ENCODE results near the gene ANAPC10.
"Not testable (repeated sequence)": the region's sequence is repeated elsewhere in the genome, so short reads cannot be mapped to it uniquely, and the experiment has no call there.

ANAPC10 gene, protein sequence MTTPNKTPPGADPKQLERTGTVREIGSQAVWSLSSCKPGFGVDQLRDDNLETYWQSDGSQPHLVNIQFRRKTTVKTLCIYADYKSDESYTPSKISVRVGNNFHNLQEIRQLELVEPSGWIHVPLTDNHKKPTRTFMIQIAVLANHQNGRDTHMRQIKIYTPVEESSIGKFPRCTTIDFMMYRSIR

GRCh38 chr4:145097821-145098674 lies at the start of gene ANAPC10, which contains the start of gene ABCE1:
ANAPC10 (minus strand) TSS chr4:145098196; CDS start chr4:145096099, 2,097 bp downstream.
ABCE1 (plus strand) TSS chr4:145098311; CDS start chr4:145104413, 6,102 bp downstream.
- H3K4me1 Mint-ChIP-seq = peaks cover 19% of the 10 kb centered on the region
- H3K9me3 Mint-ChIP-seq = peaks cover 22% of the 10 kb centered on the region
- H3K27me3 Mint-ChIP-seq (ENCODE audit: low read depth) = no peaks in the 10 kb centered on the region
- peaks cover 29% of the 10 kb centered on the region for H3K36me3 Mint-ChIP-seq (ENCODE audit: low read depth)
- H3K4me3 Mint-ChIP-seq = peak within 1 kb of the TSS; percentile 94 to 96 (median 96)
- TF ChIP-seq, protein P1, sequence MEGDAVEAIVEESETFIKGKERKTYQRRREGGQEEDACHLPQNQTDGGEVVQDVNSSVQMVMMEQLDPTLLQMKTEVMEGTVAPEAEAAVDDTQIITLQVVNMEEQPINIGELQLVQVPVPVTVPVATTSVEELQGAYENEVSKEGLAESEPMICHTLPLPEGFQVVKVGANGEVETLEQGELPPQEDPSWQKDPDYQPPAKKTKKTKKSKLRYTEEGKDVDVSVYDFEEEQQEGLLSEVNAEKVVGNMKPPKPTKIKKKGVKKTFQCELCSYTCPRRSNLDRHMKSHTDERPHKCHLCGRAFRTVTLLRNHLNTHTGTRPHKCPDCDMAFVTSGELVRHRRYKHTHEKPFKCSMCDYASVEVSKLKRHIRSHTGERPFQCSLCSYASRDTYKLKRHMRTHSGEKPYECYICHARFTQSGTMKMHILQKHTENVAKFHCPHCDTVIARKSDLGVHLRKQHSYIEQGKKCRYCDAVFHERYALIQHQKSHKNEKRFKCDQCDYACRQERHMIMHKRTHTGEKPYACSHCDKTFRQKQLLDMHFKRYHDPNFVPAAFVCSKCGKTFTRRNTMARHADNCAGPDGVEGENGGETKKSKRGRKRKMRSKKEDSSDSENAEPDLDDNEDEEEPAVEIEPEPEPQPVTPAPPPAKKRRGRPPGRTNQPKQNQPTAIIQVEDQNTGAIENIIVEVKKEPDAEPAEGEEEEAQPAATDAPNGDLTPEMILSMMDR (IDR thresholded peaks at IDR 0.05; ENCODE audit: unreplicated experiment in 3 of 3) = peak in 2 of 3 experiments; percentile 1 to 34
- H3K27ac Mint-ChIP-seq = peak within 1 kb of the TSS; percentile 99

- H3K4me1 Mint-ChIP-seq = not testable (repeated sequence)
- H3K36me3 Mint-ChIP-seq (ENCODE audit: low read depth) = peaks cover 51% of the 10 kb centered on the region
Observed at GRCh38 chr4:145136219-145136618, 38.2 kb upstream of the ANAPC10 start.

DNA sequence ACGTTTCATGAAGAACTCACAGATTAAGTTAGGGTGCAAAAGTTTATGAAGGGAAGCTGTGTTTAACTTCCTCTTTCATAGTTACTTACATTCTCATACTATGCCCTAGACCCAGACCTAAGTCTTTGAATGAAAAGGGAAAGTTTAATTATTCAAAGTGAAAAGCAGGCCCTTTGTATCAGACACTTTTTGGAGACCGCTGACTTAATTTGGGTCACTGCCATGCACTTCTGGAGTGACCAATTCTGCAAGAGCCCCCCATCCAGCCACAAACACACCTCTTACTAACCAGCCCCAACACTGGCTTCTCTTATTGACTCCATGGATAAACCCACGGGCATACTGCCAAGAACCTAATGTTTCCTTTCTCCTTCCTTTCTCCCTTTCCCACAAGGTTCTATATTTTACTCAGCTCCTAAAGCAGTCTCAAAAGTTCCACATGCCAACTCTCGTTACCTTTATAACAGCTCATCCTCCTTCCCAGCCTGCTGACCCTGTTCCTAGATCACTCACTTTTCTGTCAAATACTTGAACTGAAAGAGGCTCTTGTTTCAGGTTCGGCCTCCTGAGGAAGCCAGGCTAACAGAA lies 34.6 kb upstream of the ANAPC10 start:
- TF ChIP-seq, protein P1 (IDR thresholded peaks at IDR 0.05; ENCODE audit: unreplicated experiment in 3 of 3) = no peak
- Mint-ChIP-seq H3K27ac (peak overlapping the region in 2 of 3 experiments; percentile 16 to 19), H3K4me1 (no peaks in the 10 kb centered on the region), H3K4me3 (no peak overlapping the region), H3K27me3 (ENCODE audit: low read depth) (no peaks in the 10 kb centered on the region), H3K9me3 (no peaks in the 10 kb centered on the region), H3K36me3 (ENCODE audit: low read depth) (peaks cover 37% of the 10 kb centered on the region)

More at GRCh38 chr4:145136219-145136618, 38.2 kb upstream of the ANAPC10 start:
- H3K27me3 Mint-ChIP-seq (ENCODE audit: low read depth); H3K4me3 Mint-ChIP-seq; H3K27ac Mint-ChIP-seq; H3K9me3 Mint-ChIP-seq: not testable (repeated sequence)

GRCh38 chr4:145131848-145132247 lies 33.9 kb upstream of the ANAPC10 start:
- Mint-ChIP-seq H3K27me3 (ENCODE audit: low read depth) (no peaks in the 10 kb centered on the region), H3K9me3 (no peaks in the 10 kb centered on the region), H3K27ac (no peak overlapping the region), H3K4me3 (no peak overlapping the region), H3K36me3 (ENCODE audit: low read depth) (peaks cover 33% of the 10 kb centered on the region), H3K4me1 (no peaks in the 10 kb centered on the region)
- TF ChIP-seq, protein P1 (IDR thresholded peaks at IDR 0.05; ENCODE audit: unreplicated experiment in 3 of 3) = no peak

DNA sequence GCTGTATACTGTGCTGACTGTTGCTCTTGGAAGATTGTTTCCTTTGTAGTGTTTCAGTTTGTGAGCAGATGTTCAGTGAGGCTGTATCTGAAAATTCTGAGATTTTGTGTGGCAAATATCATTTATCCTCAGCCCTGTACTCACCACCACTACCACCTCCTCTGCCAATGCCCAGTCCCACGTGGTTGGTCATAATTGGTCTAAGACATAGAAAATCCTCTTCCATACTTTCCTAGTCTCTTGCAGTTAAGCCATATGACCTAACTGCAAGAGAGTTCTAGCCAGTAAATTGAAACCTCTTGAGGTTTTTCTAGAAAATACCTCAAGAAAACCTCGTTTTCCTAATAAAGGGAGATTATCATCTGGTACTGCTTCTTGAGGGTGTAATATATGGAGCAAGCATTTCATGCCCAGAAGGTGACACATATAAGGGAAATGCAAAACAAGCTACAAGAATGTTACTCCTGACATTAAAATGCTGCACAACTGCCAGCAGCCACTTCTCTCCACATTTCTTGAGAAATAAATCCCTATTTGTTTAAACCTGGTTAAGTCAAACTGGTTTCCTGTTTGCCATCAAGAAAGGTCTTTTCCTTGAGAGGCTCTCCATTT lies 32.9 kb upstream of the ANAPC10 start:
- Mint-ChIP-seq H3K4me3 (no peak overlapping the region), H3K27ac (peak overlapping the region in 2 of 3 experiments; percentile 12 to 52), H3K36me3 (ENCODE audit: low read depth) (peaks cover 39% of the 10 kb centered on the region), H3K27me3 (ENCODE audit: low read depth) (no peaks in the 10 kb centered on the region), H3K4me1 (no peaks in the 10 kb centered on the region), H3K9me3 (no peaks in the 10 kb centered on the region)
- TF ChIP-seq, protein P1 (IDR thresholded peaks at IDR 0.05; ENCODE audit: unreplicated experiment in 3 of 3) = no peak

GRCh38 chr4:145130130-145130529 lies 32.1 kb upstream of the ANAPC10 start:
- Mint-ChIP-seq H3K4me1 (no peaks in the 10 kb centered on the region), H3K36me3 (ENCODE audit: low read depth) (peaks cover 43% of the 10 kb centered on the region), H3K27me3 (ENCODE audit: low read depth) (no peaks in the 10 kb centered on the region), H3K9me3 (no peaks in the 10 kb centered on the region), H3K27ac (peak overlapping the region in 1 of 3 experiments; percentile 52), H3K4me3 (no peak overlapping the region)
- TF ChIP-seq, protein P1 (IDR thresholded peaks at IDR 0.05; ENCODE audit: unreplicated experiment in 3 of 3) = no peak
